ENCODE results near the gene IGDCC3.

The IGDCC3 gene

GRCh38 chr15:65285291-65286068 is 92.3 kb downstream of the IGDCC3 start:
- no peak for DNase-seq

GRCh38 chr15:65278480-65278879 is 99.3 kb downstream of the IGDCC3 start:
- no peak for DNase-seq

Data from central memory CD4-positive, alpha-beta T cell (primary cell).